ENCODE measurements around the gene FCN3. TPM values are rescaled to one million over a fixed set of nuclear protein-coding genes. Genes with fewer than 3 reads are reported as not detected.
A peak's percentile ranks its signal among the peaks of the same experiment; 100 is the strongest.

The FCN3 gene
- total and polyA plus RNA-seq, 9 of the 15 experiments (the other 6 are each of a cell fraction or from before 2014, with no cell fraction given): 0.49 TPM; not detected in 8

- no peak for ATAC-seq
- TF ChIP-seq, protein P1, sequence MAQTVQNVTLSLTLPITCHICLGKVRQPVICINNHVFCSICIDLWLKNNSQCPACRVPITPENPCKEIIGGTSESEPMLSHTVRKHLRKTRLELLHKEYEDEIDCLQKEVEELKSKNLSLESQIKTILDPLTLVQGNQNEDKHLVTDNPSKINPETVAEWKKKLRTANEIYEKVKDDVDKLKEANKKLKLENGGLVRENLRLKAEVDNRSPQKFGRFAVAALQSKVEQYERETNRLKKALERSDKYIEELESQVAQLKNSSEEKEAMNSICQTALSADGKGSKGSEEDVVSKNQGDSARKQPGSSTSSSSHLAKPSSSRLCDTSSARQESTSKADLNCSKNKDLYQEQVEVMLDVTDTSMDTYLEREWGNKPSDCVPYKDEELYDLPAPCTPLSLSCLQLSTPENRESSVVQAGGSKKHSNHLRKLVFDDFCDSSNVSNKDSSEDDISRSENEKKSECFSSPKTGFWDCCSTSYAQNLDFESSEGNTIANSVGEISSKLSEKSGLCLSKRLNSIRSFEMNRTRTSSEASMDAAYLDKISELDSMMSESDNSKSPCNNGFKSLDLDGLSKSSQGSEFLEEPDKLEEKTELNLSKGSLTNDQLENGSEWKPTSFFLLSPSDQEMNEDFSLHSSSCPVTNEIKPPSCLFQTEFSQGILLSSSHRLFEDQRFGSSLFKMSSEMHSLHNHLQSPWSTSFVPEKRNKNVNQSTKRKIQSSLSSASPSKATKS (CRISPR knock-in tag; IDR thresholded peaks at IDR 0.05): no peak
- TF ChIP-seq THRA (IDR thresholded peaks at IDR 0.05): no peak
- no peak for TF ChIP-seq COPS2 (conservative IDR thresholded peaks at IDR 0.05)
- TF ChIP-seq MNT (conservative IDR thresholded peaks at IDR 0.05): 0 out of 4 replicates have a peak, but pooled peaks of 1 of the 2 experiments have one; percentile 21
- TF ChIP-seq PBX2 (CRISPR knock-in tag; IDR thresholded peaks at IDR 0.05; ENCODE audit: low read depth): no peak
- TF ChIP-seq PBX2 (tag; conservative IDR thresholded peaks at IDR 0.05; ENCODE audit: low read depth): no peak
- 34% methylated on average over 11 of the region's 11 CpGs for WGBS (ENCODE audit: insufficient coverage, low coverage, missing lambda C conversion rate)
- intact Hi-C loops (cut with micrococcal nuclease): no loop called here
- Histone ChIP-seq H3K36me3 (ENCODE audit: control insufficient read depth, insufficient read depth, low read length) (no peaks in the 10 kb centered on the region), H3K9me1 (ENCODE audit: control insufficient read depth, insufficient read depth, low read length) (no peaks in the 10 kb centered on the region), H3K27me3 (ENCODE audit: control insufficient read depth in 2 of 2, insufficient read depth in 2 of 2, low read length in 2 of 2) (no peaks in the 10 kb centered on the region), H3K4me2 (ENCODE audit: insufficient read depth, low read length) (no peak overlapping the region), H4K20me1 (replicated peaks; ENCODE audit: control insufficient read depth, insufficient read depth, low read length) (no peaks in the 10 kb centered on the region; the same call in 1 of the 2 replicates), H3K9ac (ENCODE audit: insufficient read depth in 1 of 2, low read depth in 2 of 2, low read length in 2 of 2) (peak overlapping the region in 1 of 2 experiments; percentile 82; a peak in 2 of 4 replicates), H3K27ac (ENCODE audit: extremely low read depth, low read depth, low read length) (no peak overlapping the region), H3K79me2 (ENCODE audit: control insufficient read depth, insufficient read depth, low read length) (no peaks in the 10 kb centered on the region), H2AFZ (ENCODE audit: low read depth, low read length) (peak overlapping the region; percentile 3; the same call in 1 of the 2 replicates), H3K4me3 (no peak overlapping the region), H3K4me1 (replicated peaks in 1 of 2; ENCODE audit: control insufficient read depth in 2 of 2, insufficient read depth in 2 of 2, low read length in 2 of 2) (peaks cover 9 to 42% of the 10 kb centered on the region in 2 experiments), H3K9me3 (replicated peaks; ENCODE audit: control insufficient read depth, insufficient read depth, low read depth, low read length) (no peaks in the 10 kb centered on the region)
- BruUV-seq (replicated peaks): no TSS peak
- FAIRE-seq: peak; percentile 61
- ChIA-PET CTCF (ENCODE audit: low intra/inter-chr PET ratio) (no interaction called here), POLR2A (interaction anchor here (0.7 to 1.0 kb wide), 3 partner anchors 9 to 22 kb away, joined by 3 to 4 read pairs (median 3); no protein-coding TSS in a partner anchor)
- no peak for DNase-seq (ENCODE audit: extremely low read depth in 1 of 4, low spot score in 3 of 4)
- in situ Hi-C loops (cut with MboI): no loop called here
These were observed 5.0 kb upstream of the FCN3 start for GRCh38 chr1:27379564-27380122.
